K562 (cell line): ENCODE data around the gene CYP4B1. TPM values are rescaled to one million over a fixed set of nuclear protein-coding genes. Genes with fewer than 3 reads are reported as not detected.

Source experiments
- ETS2 ChIP-seq: IDR thresholded peaks from 2 replicates; pipeline ENCODE4 v1.6.1; 2016; ENCODE audit warnings: borderline replicate concordance, missing genetic modification characterization, mild to moderate bottlenecking, moderate library complexity, missing compliant biosample characterization; ENCODE audit not compliant: poor library complexity, severe bottlenecking
- FOXA3 ChIP-seq, 2 experiments: fragments of 450-650 bp in 1 of 2; sonication (generic) in 1 of 2; formaldehyde crosslinking; IDR thresholded peaks in 1 of 2; conservative IDR thresholded peaks in 1 of 2; 2 replicates each; pipeline versions ENCODE4 v1.4.0 to v1.8.0; 2020 to 2022; ENCODE audit warnings: mild to moderate bottlenecking in 2 of 2, missing genetic modification reagents in 1 of 2
- PREB ChIP-seq: sonication (generic); formaldehyde crosslinking; IDR thresholded peaks from 2 replicates; pipeline ENCODE4 v1.8.1; 2023; ENCODE audit warnings: mild to moderate bottlenecking, missing genetic modification reagents
- ZNF511 ChIP-seq: sonication (generic); formaldehyde crosslinking; IDR thresholded peaks from 2 replicates; pipeline ENCODE4 v1.8.0; 2022; ENCODE audit warnings: mild to moderate bottlenecking, missing genetic modification reagents
- ZNF740 ChIP-seq, 3 experiments: fragments of 200-800 bp in 1 of 3; sonication (Bioruptor generic) in 1 of 3; sonication (generic) in 1 of 3; formaldehyde crosslinking in 1 of 3; IDR thresholded peaks; 2 replicates each; pipeline versions ENCODE4 v1.6.1 to v1.8.0; 2016 to 2022; ENCODE audit warnings: mild to moderate bottlenecking in 2 of 3, missing compliant biosample characterization in 2 of 3, missing genetic modification characterization in 2 of 3, missing genetic modification reagents in 1 of 3
- polyA plus RNA-seq, 8 experiments: library from polyadenylated mRNA; depleted of rRNA in 4 of 8; stranded (reverse) in 5 of 8; unstranded in 3 of 8; fragments of >200 nt; fragmentation: Nextera tagmentation in 2 of 8; fragmentation: Illumina TruSeq in 1 of 8; extraction: Ambion mirVana in 2 of 8; extraction: Trizol in 1 of 8; gene quantifications; 2 replicates each; pipeline versions ENCODE4 v1.2.1 to v1.2.3, GENCODE V29; 2011 to 2014; ENCODE audit warnings: inconsistent platforms in 1 of 8, missing spikeins in 1 of 8
- total RNA-seq, 7 experiments: library from RNA; depleted of rRNA in 6 of 7; stranded (reverse); fragments of >200 nt in 6 of 7; fragmentation: Illumina TruSeq in 2 of 7; extraction: Trizol in 2 of 7; gene quantifications; 2 replicates each; pipeline versions ENCODE4 v1.2.1 to v1.2.3, GENCODE V29; 2011 to 2021; ENCODE audit warnings: low replicate concordance in 1 of 7

CYP4B1 gene
- total and polyA plus RNA-seq, 9 of the 15 experiments (the other 6 are each of a cell fraction or from before 2014, with no cell fraction given) = 0.69 TPM; not detected in 8

- no peak for TF ChIP-seq ZNF740 (CRISPR knock-in tag; IDR thresholded peaks at IDR 0.05)
- TF ChIP-seq ZNF740 (tag; IDR thresholded peaks at IDR 0.05) = no peak
- TF ChIP-seq ZNF511 = no peak
- TF ChIP-seq ETS2 = no peak
- no peak for TF ChIP-seq FOXA3 (CRISPR knock-in tag; conservative IDR thresholded peaks at IDR 0.05 in 1 of 2, IDR thresholded peaks at IDR 0.05 in 1 of 2)
- TF ChIP-seq PREB (CRISPR knock-in tag) = no peak
Measured at GRCh38 chr1:46805755-46806154, 6.9 kb downstream of the CYP4B1 start (continued).
